GM19035 (cell line): ENCODE data around the gene AP4B1.
A peak's percentile ranks its signal among the peaks of the same experiment; 100 is the strongest.

Experiments used
- ATAC-seq: cut with Tn5 transposase; IDR thresholded peaks from one replicate; pipeline ENCODE4 v1.9.1; 2021; ENCODE audit not compliant: unreplicated experiment

AP4B1 gene

GRCh38 chr1:113895961-113896360 lies 8.6 kb downstream of the AP4B1 start:
- no peak for ATAC-seq

GRCh38 chr1:113895098-113895497 lies 9.5 kb downstream of the AP4B1 start:
- ATAC-seq: no peak

GRCh38 chr1:113893267-113893666 lies 11.3 kb downstream of the AP4B1 start:
- ATAC-seq: no peak

- ATAC-seq: no peak
Observed at GRCh38 chr1:113891631-113892220, 12.9 kb downstream of the AP4B1 start.

- no peak for ATAC-seq
Observed at GRCh38 chr1:113890816-113891215, 13.8 kb downstream of the AP4B1 start.

GRCh38 chr1:113887402-113888175 lies 17.0 kb downstream of the AP4B1 start, which contains the start of gene BCL2L15:
Gene BCL2L15, minus strand, starts transcription at chr1:113887581. Its CDS starts 206 bp downstream, at chr1:113887375.
- no peak for ATAC-seq

GRCh38 chr1:113886417-113887401 lies 17.9 kb downstream of the AP4B1 start:
- ATAC-seq: no peak

GRCh38 chr1:113881661-113882060 lies 22.9 kb downstream of the AP4B1 start:
- ATAC-seq: no peak

GRCh38 chr1:113879739-113880038 lies 24.9 kb downstream of the AP4B1 start:
- no peak for ATAC-seq

- ATAC-seq: no peak
Observed at GRCh38 chr1:113876176-113876575, 28.4 kb downstream of the AP4B1 start.

- ATAC-seq: no peak
Observed at GRCh38 chr1:113875714-113876113, 28.9 kb downstream of the AP4B1 start.

- no peak for ATAC-seq
Observed at GRCh38 chr1:113874012-113874879, 30.4 kb downstream of the AP4B1 start.

GRCh38 chr1:113872219-113872935 lies 32.2 kb downstream of the AP4B1 start:
- peak; percentile 19 for ATAC-seq

GRCh38 chr1:113871597-113872113 lies 32.9 kb downstream of the AP4B1 start, which contains the start of gene PTPN22:
Gene PTPN22, minus strand, starts transcription at chr1:113871712.
- ATAC-seq: peak; percentile 92

GRCh38 chr1:113870778-113871177 lies 33.8 kb downstream of the AP4B1 start:
- no peak for ATAC-seq

- no peak for ATAC-seq
Observed at GRCh38 chr1:113868387-113869083, 36.1 kb downstream of the AP4B1 start.

GRCh38 chr1:113861641-113862040 lies 43.0 kb downstream of the AP4B1 start:
- ATAC-seq: no peak

- ATAC-seq: no peak
Observed at GRCh38 chr1:113860891-113861290, 43.7 kb downstream of the AP4B1 start.
